Thoracic aorta (tissue), 2 donors: ENCODE data around the gene PAPPA2. TPM values are rescaled to one million over a fixed set of nuclear protein-coding genes. Genes with fewer than 3 reads are reported as not detected.

ENCODE experiments used
- ATAC-seq: fragments of 150-250 bp; one replicate; pipeline ENCODE4 v1.8.0; 2017; ENCODE audit warnings: low read depth; ENCODE audit not compliant: insufficient number of reproducible peaks, low FRiP score
- DNase-seq: peaks from one replicate; pipeline ENCODE4 v3.0.0-alpha.2; 2020; ENCODE audit warnings: low spot score
- H3K27ac ChIP-seq, 2 donors: fragments of 200-600 bp; sonication (generic); 1 replicate in 1 of 2; 2 replicates in 1 of 2; pipeline ENCODE4 v1.5.1; 2016; ENCODE audit warnings: mild to moderate bottlenecking in 2 of 2, moderate library complexity in 2 of 2
- H3K27me3 ChIP-seq: fragments of 200-600 bp; sonication (generic); replicated peaks from 2 replicates; pipeline ENCODE4 v1.6.0; 2016; ENCODE audit warnings: mild to moderate bottlenecking; ENCODE audit not compliant: insufficient read depth
- H3K36me3 ChIP-seq: fragments of 200-600 bp; sonication (generic); one replicate; pipeline ENCODE4 v1.5.1; 2016
- H3K4me1 ChIP-seq, 2 donors: fragments of 200-600 bp; sonication (generic); 1 replicate in 1 of 2; 2 replicates in 1 of 2; pipeline versions ENCODE4 v1.5.1 to v1.6.0; 2016; ENCODE audit warnings: low read depth in 2 of 2, mild to moderate bottlenecking in 1 of 2; ENCODE audit not compliant: control insufficient read depth in 1 of 2
- H3K4me3 ChIP-seq: fragments of 200-600 bp; sonication (generic); 2 replicates; pipeline ENCODE4 v1.5.1; 2016; ENCODE audit warnings: mild to moderate bottlenecking
- H3K9me3 ChIP-seq: fragments of 200-600 bp; sonication (generic); 2 replicates; pipeline ENCODE4 v1.5.1; 2016
- CTCF ChIP-seq: fragments of 200-600 bp; sonication (generic); IDR thresholded peaks from one replicate; pipeline ENCODE4 v1.5.1; 2019; ENCODE audit warnings: antibody characterized with exemption
- total RNA-seq, 2 donors: library from RNA; depleted of rRNA; stranded (reverse); fragments of >200 nt; gene quantifications; one replicate each; pipeline versions ENCODE4 v1.1.0 to v1.2.3, GENCODE V29; 2016

PAPPA2 gene
- total RNA-seq, 2 donors from 2014 or later = 1.1 to 2.0 TPM

- Histone ChIP-seq H3K4me3 (no peak overlapping the region), H3K36me3 (no peaks in the 10 kb centered on the region), H3K4me1 (no peaks in the 10 kb centered on the region), H3K27me3 (no peaks in the 10 kb centered on the region), H3K9me3 (peaks cover 3% of the 10 kb centered on the region), H3K27ac (no peak overlapping the region)
- no peak for ATAC-seq
- no peak for DNase-seq
- no peak for TF ChIP-seq CTCF
Observed at GRCh38 chr1:176460544-176461336, 2.2 kb upstream of the PAPPA2 start.

GRCh38 chr1:176461576-176461975 lies 1.4 kb upstream of the PAPPA2 start:
- Histone ChIP-seq H3K4me3 (no peak overlapping the region), H3K9me3 (peaks cover 3% of the 10 kb centered on the region), H3K36me3 (no peaks in the 10 kb centered on the region), H3K27ac (no peak overlapping the region), H3K27me3 (no peaks in the 10 kb centered on the region), H3K4me1 (no peaks in the 10 kb centered on the region)
- ATAC-seq = no peak
- TF ChIP-seq CTCF = no peak
- DNase-seq = no peak

- Histone ChIP-seq H3K27me3 (no peaks in the 10 kb centered on the region), H3K4me3 (no peak overlapping the region), H3K9me3 (no peaks in the 10 kb centered on the region), H3K27ac (no peak overlapping the region), H3K36me3 (no peaks in the 10 kb centered on the region), H3K4me1 (no peaks in the 10 kb centered on the region)
- DNase-seq = no peak
- ATAC-seq = no peak
- TF ChIP-seq CTCF = no peak
Observed at GRCh38 chr1:176466514-176466913, 3.5 kb downstream of the PAPPA2 start.

GRCh38 chr1:176469450-176470010 lies 6.6 kb downstream of the PAPPA2 start:
- no peak for TF ChIP-seq CTCF
- Histone ChIP-seq H3K27me3 (no peaks in the 10 kb centered on the region), H3K9me3 (no peaks in the 10 kb centered on the region), H3K27ac (no peak overlapping the region), H3K4me3 (no peak overlapping the region), H3K36me3 (no peaks in the 10 kb centered on the region), H3K4me1 (no peaks in the 10 kb centered on the region)
- no peak for ATAC-seq
- DNase-seq = no peak

- Histone ChIP-seq H3K27ac (no peak overlapping the region), H3K9me3 (no peaks in the 10 kb centered on the region), H3K4me1 (no peaks in the 10 kb centered on the region), H3K4me3 (no peak overlapping the region), H3K27me3 (no peaks in the 10 kb centered on the region), H3K36me3 (no peaks in the 10 kb centered on the region)
- DNase-seq (no peak), ATAC-seq (no peak)
- TF ChIP-seq CTCF = no peak
Observed at GRCh38 chr1:176471338-176472121, 8.6 kb downstream of the PAPPA2 start.
